ENCODE measurements around the gene MTMR8.
"Not testable (repeated sequence)": the region's sequence is repeated elsewhere in the genome, so short reads cannot be mapped to it uniquely, and the experiment has no call there.

Gene MTMR8

DNA sequence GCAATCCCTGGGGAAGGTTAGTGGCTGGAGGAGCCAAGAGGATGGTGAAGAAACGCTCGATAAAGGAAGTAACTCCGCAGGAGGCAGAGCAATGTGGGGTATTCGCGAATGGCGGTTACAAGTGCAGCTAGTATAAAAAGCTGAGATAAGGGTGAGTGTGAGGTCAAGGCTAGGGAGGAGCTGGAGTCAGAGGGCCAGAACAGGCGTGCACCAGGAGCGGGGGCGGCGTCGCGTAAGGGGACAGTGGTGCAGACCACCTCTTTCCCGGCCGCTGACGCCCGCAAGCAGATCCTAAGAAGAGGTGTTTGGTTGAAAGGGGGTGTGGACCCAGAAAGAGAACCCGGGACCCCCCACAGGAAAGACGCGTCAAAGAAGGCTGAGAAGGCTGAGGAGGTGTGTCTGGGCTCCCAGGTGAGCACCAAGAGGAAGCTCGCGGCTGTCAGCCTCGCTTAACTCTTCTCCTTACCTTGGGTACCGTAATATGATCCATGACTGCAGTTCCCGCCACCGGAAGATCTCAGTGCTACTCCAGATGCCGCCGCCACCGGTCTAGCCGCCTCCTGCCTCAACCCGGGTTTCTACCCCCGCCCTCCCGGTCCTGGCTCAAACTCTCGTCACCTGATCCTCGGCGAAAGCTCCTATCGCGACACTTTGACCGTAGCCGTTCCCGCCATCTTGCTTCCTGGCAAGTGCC lies at the start of gene MTMR8:
TSS of gene MTMR8 (minus strand) at position 579 of the 694 bp plus-strand sequence. CDS start at position 490, 89 bp downstream.
- in situ Hi-C loops (cut with HindIII; ENCODE audit: low sequenced_read_pairs), result no loop called here

DNA sequence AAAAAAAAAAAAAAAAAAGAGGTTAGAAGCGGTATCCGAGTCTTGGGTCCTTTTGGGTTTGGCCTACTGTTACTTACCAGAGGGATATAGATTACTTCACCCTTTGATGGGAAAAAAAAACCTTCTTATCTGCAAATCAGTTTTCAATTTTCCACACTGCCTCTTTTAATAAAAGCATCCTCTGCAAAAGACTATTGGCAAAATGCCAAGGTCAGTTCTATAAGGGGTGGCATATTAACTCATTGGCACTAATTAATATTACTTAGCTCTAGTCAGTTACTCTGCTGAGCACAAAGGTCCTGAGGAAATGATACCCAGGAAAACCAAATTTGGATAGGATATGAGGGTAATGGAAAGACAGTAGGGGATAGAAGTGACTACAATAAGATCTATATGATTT lies 44.3 kb upstream of the MTMR8 start:
- in situ Hi-C loops (cut with HindIII; ENCODE audit: low sequenced_read_pairs), result no loop called here

DNA sequence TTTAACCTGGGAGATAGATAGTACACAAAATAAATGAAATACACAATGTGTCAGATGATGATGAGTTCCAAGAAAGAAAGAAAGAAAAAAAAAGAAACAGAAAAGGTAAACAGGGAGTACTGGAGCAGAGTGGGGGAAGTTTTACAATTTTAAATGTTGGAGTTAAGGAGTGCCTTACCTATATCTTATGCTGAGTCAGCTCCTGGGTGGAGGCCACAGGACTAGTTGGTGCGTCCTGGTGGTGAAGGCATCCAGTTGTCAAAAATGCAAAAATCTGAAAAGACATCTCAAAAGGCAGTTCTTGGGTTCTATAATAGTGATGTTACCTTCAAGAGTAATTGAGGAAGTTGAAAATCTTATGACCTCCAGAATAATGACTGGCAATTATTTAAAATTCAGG lies 42.4 kb upstream of the MTMR8 start:
- in situ Hi-C loops (cut with HindIII; ENCODE audit: low sequenced_read_pairs), result no loop called here

DNA sequence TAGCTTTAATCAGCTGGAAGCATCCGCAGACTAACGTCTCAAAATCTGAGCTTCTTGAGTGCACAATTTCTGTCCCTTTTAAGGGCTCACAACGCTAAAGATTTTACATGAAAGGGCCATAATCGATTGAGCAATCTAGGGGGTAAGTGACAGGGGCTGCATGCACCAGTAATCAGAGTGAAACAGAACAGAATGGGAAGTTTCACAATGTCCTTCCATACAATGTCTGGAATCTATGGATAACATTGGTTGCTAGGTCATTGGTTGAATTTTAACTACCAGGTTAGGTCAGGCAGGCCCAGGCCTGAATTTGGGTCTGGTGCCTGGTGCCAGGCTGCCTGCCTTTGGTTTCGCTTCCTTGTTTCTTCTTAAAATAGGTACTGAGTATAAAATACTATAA lies 42.0 kb upstream of the MTMR8 start:
- in situ Hi-C loops (cut with HindIII; ENCODE audit: low sequenced_read_pairs), result no loop called here

DNA sequence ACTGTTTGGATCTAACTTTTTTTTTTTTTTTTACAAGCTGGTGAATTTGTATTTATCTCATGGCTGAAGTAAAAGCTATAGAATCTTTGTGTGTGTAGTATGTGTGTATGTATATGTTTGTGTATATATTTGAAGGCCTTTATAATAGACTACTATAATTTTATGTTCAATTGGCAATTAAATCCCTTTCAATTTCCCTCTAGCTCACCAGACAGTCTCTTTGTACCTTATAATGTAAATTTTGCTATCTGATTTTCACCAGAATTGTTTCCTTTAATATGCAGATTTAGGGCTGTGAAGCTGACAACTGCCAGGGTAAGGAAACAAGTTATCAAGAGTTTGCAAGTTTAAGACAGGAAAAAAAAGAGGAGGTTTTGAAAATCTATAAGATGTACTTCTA lies 33.1 kb upstream of the MTMR8 start:
- in situ Hi-C loops (cut with HindIII; ENCODE audit: low sequenced_read_pairs), result no loop called here

DNA sequence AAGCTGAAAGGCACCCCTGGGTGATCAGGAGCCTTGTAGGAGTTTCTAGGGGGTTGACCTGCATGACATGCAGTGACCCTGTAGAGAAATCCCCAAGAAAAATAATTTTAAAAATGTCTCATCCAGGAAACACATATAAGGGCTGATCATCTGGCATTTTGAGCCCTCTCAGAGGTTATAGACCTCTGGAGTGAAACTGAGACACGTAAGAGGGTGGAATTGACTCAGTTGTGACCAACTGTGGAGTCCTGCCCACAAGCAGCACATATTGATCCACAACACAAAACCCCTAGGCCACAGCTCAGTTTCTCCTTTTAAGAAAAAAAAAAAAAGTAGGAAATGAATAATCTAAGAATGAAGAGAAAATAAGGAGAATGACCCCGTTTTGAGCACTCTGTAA lies 32.5 kb upstream of the MTMR8 start:
- in situ Hi-C loops (cut with HindIII; ENCODE audit: low sequenced_read_pairs), result no loop called here

DNA sequence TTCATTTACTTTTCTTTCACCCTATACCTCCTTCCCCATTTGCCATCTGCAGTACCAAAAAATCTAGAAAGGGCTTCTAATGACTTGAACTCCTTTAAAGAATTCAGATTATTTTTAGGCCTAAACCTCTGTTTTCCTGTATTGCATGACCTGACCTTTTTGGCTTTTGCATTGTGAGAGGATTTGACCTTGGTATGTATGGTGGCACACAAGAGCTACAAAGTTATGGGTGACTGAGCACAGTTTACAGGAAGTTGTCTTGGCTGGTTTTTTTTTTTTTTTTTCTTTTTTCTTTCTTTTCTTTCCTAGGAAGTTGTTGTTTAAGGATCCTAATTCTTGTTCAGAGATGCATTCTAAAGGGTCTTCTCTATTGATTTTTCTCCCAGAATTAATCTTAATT lies 32.0 kb upstream of the MTMR8 start:
- in situ Hi-C loops (cut with HindIII; ENCODE audit: low sequenced_read_pairs), result no loop called here

DNA sequence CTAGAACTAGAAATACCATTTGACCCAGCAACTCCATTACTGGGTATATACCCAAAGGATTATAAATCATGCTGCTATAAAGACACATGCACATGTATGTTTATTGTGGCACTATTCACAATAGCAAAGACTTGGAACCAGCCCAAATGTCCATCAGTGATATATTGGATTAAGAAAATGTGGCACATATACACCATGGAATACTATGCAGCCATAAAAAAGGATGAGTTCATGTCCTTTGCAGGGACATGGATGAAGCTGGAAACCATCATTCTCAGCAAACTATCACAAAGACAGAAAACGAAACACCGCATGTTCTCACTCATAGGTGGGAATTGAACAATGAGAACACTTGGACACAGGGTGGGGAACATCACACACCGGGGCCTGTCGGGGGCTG lies 14.5 kb upstream of the MTMR8 start:
- in situ Hi-C loops (cut with HindIII; ENCODE audit: low sequenced_read_pairs), result not testable (repeated sequence)

DNA sequence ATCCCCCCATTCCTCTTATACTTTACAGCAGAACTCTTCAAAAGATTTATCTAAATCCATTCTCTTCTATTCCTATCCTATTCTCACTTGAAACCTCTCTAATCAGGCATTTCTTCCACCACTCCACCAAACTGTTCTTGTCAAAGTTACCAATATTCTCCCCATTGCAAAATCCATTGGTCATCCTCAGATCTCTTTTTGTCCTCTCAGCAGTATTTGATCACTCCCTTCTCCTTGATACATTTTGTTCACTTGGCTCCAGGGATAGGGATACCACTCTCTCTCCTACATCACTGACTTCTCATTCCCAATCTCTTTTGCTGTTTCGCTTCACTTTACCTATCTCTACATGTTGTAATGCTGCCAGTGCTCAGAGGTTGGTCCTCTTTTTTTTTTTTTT lies 2.8 kb upstream of the MTMR8 start:
- in situ Hi-C loops (cut with HindIII; ENCODE audit: low sequenced_read_pairs), result no loop called here

DNA sequence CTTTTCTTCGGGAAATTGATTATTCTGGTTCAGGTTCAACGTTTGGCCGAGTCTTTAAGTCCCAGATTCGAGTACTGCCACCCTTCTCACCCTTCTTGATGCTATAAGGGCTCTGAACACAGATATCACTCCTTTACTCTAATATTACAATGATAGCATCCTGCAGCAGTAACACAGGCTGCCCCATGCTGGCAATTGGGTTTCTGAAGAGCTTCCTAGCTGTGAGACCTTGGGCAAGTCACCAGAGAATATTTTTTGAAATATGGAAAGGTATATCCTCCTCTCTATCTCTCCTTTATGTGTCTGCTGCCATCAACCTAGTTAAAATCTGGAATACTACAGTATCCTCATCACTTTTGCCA lies 297 bp upstream of the MTMR8 start:
- in situ Hi-C loops (cut with HindIII; ENCODE audit: low sequenced_read_pairs), result no loop called here

DNA sequence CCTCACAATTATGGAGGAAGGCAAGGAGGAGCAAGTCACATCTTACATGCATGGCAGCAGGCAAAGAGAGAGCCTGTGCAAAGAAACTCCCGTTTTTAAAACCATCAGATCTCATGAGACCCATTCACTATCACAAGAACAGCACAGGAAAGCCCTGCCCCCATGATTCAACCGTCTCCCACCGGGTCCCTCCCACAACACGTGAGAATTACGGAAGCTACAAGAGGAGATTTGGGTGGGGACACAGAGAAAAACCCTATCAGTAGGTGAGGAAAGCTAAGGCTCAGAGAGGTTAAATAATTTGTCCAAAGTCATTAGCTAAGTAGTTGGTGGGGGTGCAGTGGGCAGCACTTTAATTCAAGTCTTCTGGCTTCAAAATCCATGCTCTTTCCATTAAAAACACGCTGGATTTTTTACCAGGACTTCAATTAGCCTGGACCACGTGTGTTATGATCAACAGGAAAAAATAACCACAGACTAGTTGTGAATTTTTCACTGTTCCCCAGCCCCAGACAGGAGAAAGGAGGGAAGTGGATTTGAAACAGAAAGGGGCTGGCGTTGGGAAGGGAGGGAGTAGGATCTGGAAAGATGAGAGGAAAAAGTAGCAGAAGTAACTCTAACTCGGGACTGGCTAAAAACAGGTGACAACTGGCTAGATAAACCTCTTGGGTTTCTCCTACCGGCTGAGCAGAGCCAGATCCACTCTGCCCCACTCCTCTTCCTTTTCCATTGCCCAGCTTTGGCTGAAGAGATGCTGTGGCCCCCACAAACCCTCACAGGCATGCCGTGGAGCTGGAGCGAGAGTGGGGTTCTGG lies 986 bp downstream of the MTMR8 start:
- in situ Hi-C loops (cut with HindIII; ENCODE audit: low sequenced_read_pairs), result no loop called here

DNA sequence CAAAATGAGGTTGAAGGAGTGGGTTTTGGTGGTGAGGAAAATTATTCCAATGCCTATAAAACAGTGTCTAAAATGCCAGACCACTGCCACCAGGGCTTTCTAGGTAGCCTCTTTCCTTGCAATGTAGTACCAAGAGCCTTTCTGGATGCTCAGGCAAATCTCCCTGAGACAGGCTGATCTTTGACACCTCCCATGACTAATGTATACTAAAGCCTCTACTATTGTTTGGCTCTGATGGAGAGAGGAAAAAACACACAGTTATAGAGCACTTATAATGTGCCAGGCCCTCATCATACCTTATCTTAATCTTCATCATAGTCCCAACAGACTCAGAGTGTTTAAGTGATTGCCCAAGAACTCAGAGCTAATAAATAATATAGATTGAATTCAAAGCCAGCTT lies 5.8 kb downstream of the MTMR8 start:
- in situ Hi-C loops (cut with HindIII; ENCODE audit: low sequenced_read_pairs), result no loop called here

DNA sequence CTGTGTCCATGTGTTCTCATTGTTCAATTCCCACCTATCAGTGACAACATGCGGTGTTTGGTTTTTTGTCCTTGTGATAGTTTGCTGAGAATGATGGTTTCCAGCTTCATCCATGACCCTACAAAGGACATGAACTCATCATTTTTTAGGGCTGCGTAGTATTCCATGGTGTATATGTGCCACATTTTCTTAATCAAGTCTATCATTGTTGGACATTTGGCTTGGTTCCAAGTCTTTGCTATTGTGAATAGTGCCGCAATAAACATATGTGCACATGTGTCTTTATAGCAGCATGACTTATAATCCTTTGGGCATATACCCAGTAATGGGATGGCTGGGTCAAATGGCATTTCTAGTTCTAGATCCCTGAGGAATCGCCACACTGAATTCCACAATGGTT lies 14.5 kb downstream of the MTMR8 start:
- in situ Hi-C loops (cut with HindIII; ENCODE audit: low sequenced_read_pairs), result not testable (repeated sequence)

DNA sequence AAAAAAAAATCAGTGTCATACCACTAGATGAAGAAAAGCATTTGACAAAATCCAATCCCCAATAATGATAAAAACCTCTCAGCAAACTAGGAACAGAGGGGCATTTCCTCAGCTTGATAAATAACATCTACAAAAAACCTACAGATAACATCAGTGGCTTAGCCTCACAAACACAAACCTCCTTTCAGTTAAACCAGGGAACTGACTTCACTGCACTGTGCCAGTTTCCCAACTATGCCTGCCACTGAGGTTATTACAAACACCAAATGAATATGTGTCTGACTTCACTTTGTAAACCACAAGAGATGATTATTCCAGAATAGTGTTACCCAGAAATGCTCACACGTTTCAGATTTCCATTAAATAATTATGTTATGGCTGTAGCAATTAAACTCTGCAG lies 15.3 kb downstream of the MTMR8 start:
- in situ Hi-C loops (cut with HindIII; ENCODE audit: low sequenced_read_pairs), result no loop called here

DNA sequence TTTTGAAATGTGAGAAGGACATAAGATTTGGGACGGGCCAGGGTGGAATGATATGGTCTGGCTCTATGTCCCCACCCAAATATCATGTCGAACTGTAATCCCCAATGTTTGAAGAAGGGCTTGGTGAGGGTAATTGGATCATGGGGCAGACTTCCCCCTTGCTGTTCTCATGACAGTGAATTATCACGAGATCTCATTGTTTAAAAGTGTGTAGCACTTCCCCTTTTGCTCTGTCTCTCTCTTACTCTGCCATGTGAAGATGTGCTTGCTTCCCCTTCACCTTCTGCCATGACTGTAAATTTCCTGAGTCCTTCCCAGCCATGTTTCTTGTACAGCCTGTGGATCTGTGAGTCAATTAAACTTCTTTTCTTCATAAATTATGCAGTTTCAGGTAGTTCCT lies 17.5 kb downstream of the MTMR8 start:
- in situ Hi-C loops (cut with HindIII; ENCODE audit: low sequenced_read_pairs), result no loop called here

DNA sequence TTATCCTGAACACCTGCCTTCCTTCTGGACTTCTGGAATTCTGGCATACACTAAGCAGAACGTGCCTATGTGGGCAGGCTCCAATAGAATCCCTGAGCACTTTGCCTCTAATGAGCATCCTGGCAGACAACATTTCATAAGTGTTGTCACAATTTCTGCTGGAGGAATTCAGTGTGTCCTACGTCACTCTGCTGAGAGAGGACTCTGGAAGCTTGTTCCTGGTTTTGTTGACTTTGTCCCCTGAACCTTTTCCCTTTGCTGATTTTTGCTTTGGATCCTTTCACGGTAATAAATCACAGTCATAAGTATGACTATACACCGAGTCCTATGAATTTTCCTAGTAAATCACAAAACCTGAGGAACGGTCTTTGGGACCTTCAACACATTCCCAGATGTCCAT lies 43.2 kb downstream of the MTMR8 start:
- in situ Hi-C loops (cut with HindIII; ENCODE audit: low sequenced_read_pairs), result no loop called here

DNA sequence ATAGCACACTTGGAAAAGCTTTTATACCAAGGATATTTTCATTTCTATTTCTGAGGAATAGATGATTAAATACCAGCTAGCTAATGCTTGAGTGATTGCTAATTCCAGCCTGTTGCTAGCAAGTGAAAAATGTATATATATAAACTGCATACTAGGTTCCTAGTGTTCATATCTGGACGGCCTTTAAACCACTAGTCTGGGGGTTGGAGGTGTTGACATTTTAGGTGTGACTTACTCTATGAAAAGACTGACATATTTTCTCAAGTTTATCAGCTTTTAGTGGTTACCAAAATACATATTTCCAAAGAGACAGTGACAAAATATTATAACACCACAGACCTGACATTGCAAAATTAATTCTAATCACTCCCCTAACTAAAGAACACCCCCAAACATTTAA lies 44.7 kb downstream of the MTMR8 start:
- in situ Hi-C loops (cut with HindIII; ENCODE audit: low sequenced_read_pairs), result no loop called here

DNA sequence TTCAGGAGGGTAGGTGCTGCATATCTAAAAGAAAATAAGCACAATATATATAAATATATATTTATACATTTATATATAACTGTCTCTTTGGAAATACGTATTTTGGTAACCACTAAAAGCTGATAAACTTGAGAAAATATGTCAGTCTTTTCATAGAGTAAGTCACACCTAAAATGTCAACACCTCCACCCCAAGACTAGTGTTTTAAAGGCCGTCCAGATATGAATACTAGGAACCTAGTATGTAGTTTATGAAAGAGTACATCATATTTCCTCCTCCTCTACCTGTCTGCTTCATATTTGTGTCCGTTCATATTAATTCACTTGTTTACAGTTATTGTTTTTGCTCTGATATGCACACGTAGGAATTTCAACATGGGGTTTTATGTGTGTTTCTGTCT lies 45.2 kb downstream of the MTMR8 start:
- in situ Hi-C loops (cut with HindIII; ENCODE audit: low sequenced_read_pairs), result no loop called here

DNA sequence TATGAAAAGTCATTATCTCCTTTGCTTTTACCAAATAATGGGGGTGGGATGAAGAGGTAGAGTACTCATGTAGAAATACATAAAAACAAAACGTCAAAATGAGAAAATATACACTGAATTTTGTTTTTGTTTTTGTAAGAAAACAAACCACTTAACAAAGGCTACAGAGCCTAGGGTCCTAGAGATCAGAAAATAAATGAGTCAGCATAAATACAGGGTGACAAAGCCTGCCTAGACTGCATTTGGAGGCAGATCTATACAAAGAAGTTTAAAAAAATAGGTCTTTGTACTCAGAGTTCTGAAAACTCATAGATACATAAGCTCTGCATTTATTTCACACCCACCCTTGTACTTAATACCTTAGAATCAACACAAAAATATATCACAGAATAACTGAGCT lies 52.4 kb downstream of the MTMR8 start:
- in situ Hi-C loops (cut with HindIII; ENCODE audit: low sequenced_read_pairs), result no loop called here

DNA sequence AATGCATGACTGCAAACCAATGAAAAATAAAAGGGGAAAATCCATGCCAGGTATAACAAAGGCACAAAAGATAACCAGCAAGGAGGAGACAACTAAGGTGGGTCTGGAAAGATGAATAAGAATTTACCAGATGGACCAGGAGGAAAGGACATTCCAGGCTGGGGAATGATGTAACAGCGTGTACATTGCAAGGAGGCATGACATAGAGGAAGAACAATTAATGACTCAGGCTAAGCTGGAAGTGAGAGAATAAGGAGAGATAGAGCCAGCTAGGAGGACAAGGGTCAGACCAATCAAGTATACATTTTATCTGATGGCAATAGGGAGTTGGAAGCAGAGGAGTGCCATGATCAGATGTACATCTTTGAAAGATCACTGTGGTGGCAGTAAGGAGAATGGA lies 57.0 kb downstream of the MTMR8 start:
- in situ Hi-C loops (cut with HindIII; ENCODE audit: low sequenced_read_pairs), result no loop called here

DNA sequence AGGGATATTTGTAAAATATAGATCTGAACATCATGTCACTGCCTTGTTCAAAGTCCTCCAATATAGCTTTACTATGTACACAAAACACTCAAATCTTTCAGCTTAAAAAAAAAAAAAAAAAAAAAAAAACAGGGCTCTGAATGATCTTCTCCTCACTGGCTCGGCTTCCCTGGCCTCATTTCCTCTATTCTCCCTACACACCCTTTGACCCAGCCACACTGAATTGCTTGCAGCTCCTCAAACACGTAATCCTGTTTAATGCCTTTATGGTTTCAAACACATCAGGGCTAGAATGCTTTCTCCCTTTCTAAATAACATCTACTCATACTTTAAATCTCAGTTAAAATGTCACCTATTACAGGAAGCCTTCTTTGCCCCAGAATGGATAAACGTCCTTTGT lies 60.8 kb downstream of the MTMR8 start:
- in situ Hi-C loops (cut with HindIII; ENCODE audit: low sequenced_read_pairs), result no loop called here

DNA sequence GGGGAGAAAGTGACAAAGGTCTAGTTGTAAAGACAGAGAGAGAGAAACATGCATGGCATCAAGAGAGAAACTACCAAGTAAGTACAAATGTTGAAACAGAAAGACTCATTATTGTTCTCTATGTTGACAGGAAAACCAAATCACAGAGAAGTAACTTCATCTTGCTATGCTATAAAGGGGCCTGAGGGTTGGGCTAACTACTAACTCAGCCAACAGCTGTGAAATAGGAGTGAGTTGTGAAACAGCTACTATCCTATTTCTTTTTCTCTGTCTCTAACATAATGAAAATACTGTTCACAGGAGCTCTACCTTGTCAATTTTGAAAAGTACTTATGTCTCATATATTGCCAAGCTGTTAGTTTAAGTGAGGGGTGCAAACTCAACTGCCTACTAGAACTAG lies 65.0 kb downstream of the MTMR8 start:
- in situ Hi-C loops (cut with HindIII; ENCODE audit: low sequenced_read_pairs), result no loop called here

DNA sequence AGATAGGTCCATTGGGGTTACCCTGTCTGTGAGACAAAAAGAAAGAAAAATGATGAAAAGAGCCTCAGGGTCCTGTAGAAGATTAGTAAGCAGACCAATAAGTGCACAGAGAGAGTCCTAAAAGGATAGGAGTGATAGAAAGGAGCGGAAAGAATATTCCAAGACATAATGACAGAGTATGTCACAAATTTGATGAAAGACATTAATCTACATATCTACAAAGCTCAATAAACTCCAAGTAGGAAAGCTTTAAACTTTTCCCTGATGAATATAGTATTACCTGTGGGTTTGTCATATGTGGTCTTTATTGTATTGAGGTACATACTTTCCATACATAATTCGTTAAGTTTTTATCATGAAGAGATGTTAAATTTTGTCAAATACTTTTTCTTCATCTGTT lies 73.7 kb downstream of the MTMR8 start:
- in situ Hi-C loops (cut with HindIII; ENCODE audit: low sequenced_read_pairs), result no loop called here

Measured in endothelial cell of hepatic sinusoid (primary cell).